ENCODE measurements around the gene UCK2.

The UCK2 gene

GRCh38 chr1:165837838-165838364 lies 10.5 kb downstream of the UCK2 start:
- Histone ChIP-seq H4K8ac (ENCODE audit: low read length) (no peak overlapping the region), H2AK5ac (ENCODE audit: low read length, severe bottlenecking) (no peak overlapping the region), H3K4me2 (ENCODE audit: low read length, poor library complexity, severe bottlenecking) (no peak overlapping the region), H2BK120ac (ENCODE audit: low read depth, low read length) (no peak overlapping the region), H3K79me1 (replicated peaks; ENCODE audit: low read length, poor library complexity, severe bottlenecking) (no peaks in the 10 kb centered on the region), H2BK15ac (ENCODE audit: low read depth, poor library complexity, severe bottlenecking) (no peak overlapping the region), H2BK12ac (ENCODE audit: low read length in 2 of 2) (no peak overlapping the region), H3K9ac (ENCODE audit: low read length) (no peak overlapping the region), H3K36me3 (ENCODE audit: control insufficient read depth in 1 of 2, insufficient read depth in 2 of 2, low read depth in 1 of 2, low read length in 2 of 2) (peaks cover 0 to 6% of the 10 kb centered on the region in 2 experiments), H3K9me3 (ENCODE audit: control insufficient read depth, low read length) (no peaks in the 10 kb centered on the region), H3K23ac (ENCODE audit: low read length in 2 of 2) (no peak overlapping the region), H2BK5ac (ENCODE audit: low read depth, low read length, poor library complexity, severe bottlenecking) (no peak overlapping the region), H3K18ac (ENCODE audit: low read depth in 1 of 2, low read length in 2 of 2) (no peak overlapping the region), H2AFZ (ENCODE audit: low read depth, low read length) (no peak overlapping the region), H3K4ac (ENCODE audit: low read depth in 1 of 2, low read length in 2 of 2) (no peak overlapping the region), H3K4me3 (ENCODE audit: insufficient read depth in 1 of 2, low read depth in 1 of 2, low read length in 2 of 2) (no peak overlapping the region), H3K14ac (ENCODE audit: low read length in 2 of 2) (no peak overlapping the region), H3K27me3 (ENCODE audit: control insufficient read depth in 1 of 2, insufficient read depth in 1 of 2, low read length in 2 of 2) (no peaks in the 10 kb centered on the region), H3K27ac (ENCODE audit: low read length, poor library complexity, severe bottlenecking) (no peak overlapping the region), H3K4me1 (ENCODE audit: control insufficient read depth, insufficient read depth, low read depth, low read length) (peaks cover 10% of the 10 kb centered on the region), H4K91ac (ENCODE audit: low read length) (no peak overlapping the region)
- no peak for DNase-seq
- 95% methylated on average over 5 of the region's 6 CpGs for WGBS

GRCh38 chr1:165840423-165840822 lies 13.0 kb downstream of the UCK2 start:
- Histone ChIP-seq H3K36me3 (ENCODE audit: control insufficient read depth in 1 of 2, insufficient read depth in 2 of 2, low read depth in 1 of 2, low read length in 2 of 2) (peaks cover 0 to 6% of the 10 kb centered on the region in 2 experiments), H2AFZ (ENCODE audit: low read depth, low read length) (no peak overlapping the region), H3K4ac (ENCODE audit: low read depth in 1 of 2, low read length in 2 of 2) (no peak overlapping the region), H2BK12ac (ENCODE audit: low read length in 2 of 2) (no peak overlapping the region), H3K4me1 (ENCODE audit: control insufficient read depth, insufficient read depth, low read depth, low read length) (peaks cover 9% of the 10 kb centered on the region), H3K9ac (ENCODE audit: low read length) (no peak overlapping the region), H3K27ac (ENCODE audit: low read length, poor library complexity, severe bottlenecking) (no peak overlapping the region), H2BK15ac (ENCODE audit: low read depth, poor library complexity, severe bottlenecking) (no peak overlapping the region), H3K4me2 (ENCODE audit: low read length, poor library complexity, severe bottlenecking) (no peak overlapping the region), H3K9me3 (ENCODE audit: control insufficient read depth, low read length) (no peaks in the 10 kb centered on the region), H3K14ac (ENCODE audit: low read length in 2 of 2) (no peak overlapping the region), H4K91ac (ENCODE audit: low read length) (no peak overlapping the region), H2BK120ac (ENCODE audit: low read depth, low read length) (no peak overlapping the region), H3K23ac (ENCODE audit: low read length in 2 of 2) (no peak overlapping the region), H4K8ac (ENCODE audit: low read length) (no peak overlapping the region), H3K4me3 (ENCODE audit: insufficient read depth in 1 of 2, low read depth in 1 of 2, low read length in 2 of 2) (no peak overlapping the region), H3K79me1 (replicated peaks; ENCODE audit: low read length, poor library complexity, severe bottlenecking) (no peaks in the 10 kb centered on the region), H3K18ac (ENCODE audit: low read depth in 1 of 2, low read length in 2 of 2) (no peak overlapping the region), H2BK5ac (ENCODE audit: low read depth, low read length, poor library complexity, severe bottlenecking) (no peak overlapping the region), H3K27me3 (ENCODE audit: control insufficient read depth in 1 of 2, insufficient read depth in 1 of 2, low read length in 2 of 2) (no peaks in the 10 kb centered on the region), H2AK5ac (ENCODE audit: low read length, severe bottlenecking) (no peak overlapping the region)
- no peak for DNase-seq
- WGBS: 96% methylated on average over 3 of the region's 4 CpGs

GRCh38 chr1:165841582-165842017 lies 14.2 kb downstream of the UCK2 start:
- H3K9ac ChIP-seq (ENCODE audit: low read length): no peak overlapping the region
- no peak overlapping the region for H2AFZ ChIP-seq (ENCODE audit: low read depth, low read length)
- H3K4me1 ChIP-seq (ENCODE audit: control insufficient read depth, insufficient read depth, low read depth, low read length): peaks cover 9% of the 10 kb centered on the region
- peak overlapping the region; percentile 49 for H3K18ac ChIP-seq (ENCODE audit: low read depth in 1 of 2, low read length in 2 of 2)
- WGBS: 27% methylated on average over 3 of the region's 3 CpGs
- no peak overlapping the region for H3K4me2 ChIP-seq (ENCODE audit: low read length, poor library complexity, severe bottlenecking)
- H3K79me1 ChIP-seq (replicated peaks; ENCODE audit: low read length, poor library complexity, severe bottlenecking): no peaks in the 10 kb centered on the region
- H3K4me3 ChIP-seq (ENCODE audit: insufficient read depth in 1 of 2, low read depth in 1 of 2, low read length in 2 of 2): no peak overlapping the region
- no peaks in the 10 kb centered on the region for H3K9me3 ChIP-seq (ENCODE audit: control insufficient read depth, low read length)
- no peak overlapping the region for H4K8ac ChIP-seq (ENCODE audit: low read length)
- peak overlapping the region in 1 of 2 experiments; percentile 13 for H2BK12ac ChIP-seq (ENCODE audit: low read length in 2 of 2)
- H3K36me3 ChIP-seq (ENCODE audit: control insufficient read depth in 1 of 2, insufficient read depth in 2 of 2, low read depth in 1 of 2, low read length in 2 of 2): peaks cover 0 to 6% of the 10 kb centered on the region in 2 experiments
- H2BK120ac ChIP-seq (ENCODE audit: low read depth, low read length): no peak overlapping the region
- H3K4ac ChIP-seq (ENCODE audit: low read depth in 1 of 2, low read length in 2 of 2): no peak overlapping the region
- H3K27me3 ChIP-seq (ENCODE audit: control insufficient read depth in 1 of 2, insufficient read depth in 1 of 2, low read length in 2 of 2): no peaks in the 10 kb centered on the region
- no peak overlapping the region for H4K91ac ChIP-seq (ENCODE audit: low read length)
- no peak overlapping the region for H2BK15ac ChIP-seq (ENCODE audit: low read depth, poor library complexity, severe bottlenecking)
- H3K27ac ChIP-seq (ENCODE audit: low read length, poor library complexity, severe bottlenecking): no peak overlapping the region
- peak overlapping the region; percentile 39 for H2AK5ac ChIP-seq (ENCODE audit: low read length, severe bottlenecking)
- H3K14ac ChIP-seq (ENCODE audit: low read length in 2 of 2): no peak overlapping the region
- peak; percentile 80 for DNase-seq
- H3K23ac ChIP-seq (ENCODE audit: low read length in 2 of 2): no peak overlapping the region
- H2BK5ac ChIP-seq (ENCODE audit: low read depth, low read length, poor library complexity, severe bottlenecking): no peak overlapping the region

- H3K9me3 ChIP-seq (ENCODE audit: control insufficient read depth, low read length): no peaks in the 10 kb centered on the region
- peak overlapping the region; percentile 45 for H3K27ac ChIP-seq (ENCODE audit: low read length, poor library complexity, severe bottlenecking)
- no peak overlapping the region for H4K8ac ChIP-seq (ENCODE audit: low read length)
- no peaks in the 10 kb centered on the region for H3K79me1 ChIP-seq (replicated peaks; ENCODE audit: low read length, poor library complexity, severe bottlenecking)
- no peak overlapping the region for H2BK120ac ChIP-seq (ENCODE audit: low read depth, low read length)
- no peaks in the 10 kb centered on the region for H3K27me3 ChIP-seq (ENCODE audit: control insufficient read depth in 1 of 2, insufficient read depth in 1 of 2, low read length in 2 of 2)
- H3K18ac ChIP-seq (ENCODE audit: low read depth in 1 of 2, low read length in 2 of 2): peak overlapping the region; percentile 49 to 58
- no peak overlapping the region for H2AFZ ChIP-seq (ENCODE audit: low read depth, low read length)
- H3K4me1 ChIP-seq (ENCODE audit: control insufficient read depth, insufficient read depth, low read depth, low read length): peaks cover 6% of the 10 kb centered on the region
- H2AK5ac ChIP-seq (ENCODE audit: low read length, severe bottlenecking): peak overlapping the region; percentile 39
- H2BK5ac ChIP-seq (ENCODE audit: low read depth, low read length, poor library complexity, severe bottlenecking): no peak overlapping the region
- no peak overlapping the region for H3K9ac ChIP-seq (ENCODE audit: low read length)
- H3K23ac ChIP-seq (ENCODE audit: low read length in 2 of 2): no peak overlapping the region
- WGBS: 39% methylated on average over 2 of the region's 2 CpGs
- H3K14ac ChIP-seq (ENCODE audit: low read length in 2 of 2): no peak overlapping the region
- no peak overlapping the region for H3K4me2 ChIP-seq (ENCODE audit: low read length, poor library complexity, severe bottlenecking)
- H2BK12ac ChIP-seq (ENCODE audit: low read length in 2 of 2): peak overlapping the region in 1 of 2 experiments; percentile 15
- H3K4me3 ChIP-seq (ENCODE audit: insufficient read depth in 1 of 2, low read depth in 1 of 2, low read length in 2 of 2): peak overlapping the region in 1 of 2 experiments; percentile 20
- no peak overlapping the region for H4K91ac ChIP-seq (ENCODE audit: low read length)
- peaks cover 0 to 2% of the 10 kb centered on the region in 2 experiments for H3K36me3 ChIP-seq (ENCODE audit: control insufficient read depth in 1 of 2, insufficient read depth in 2 of 2, low read depth in 1 of 2, low read length in 2 of 2)
- no peak overlapping the region for H3K4ac ChIP-seq (ENCODE audit: low read depth in 1 of 2, low read length in 2 of 2)
- H2BK15ac ChIP-seq (ENCODE audit: low read depth, poor library complexity, severe bottlenecking): no peak overlapping the region
- DNase-seq: peak; percentile 33
These were observed 14.7 kb downstream of the UCK2 start for GRCh38 chr1:165842023-165842670.
